K562 (cell line): ENCODE results near the gene SV2A. TPM values are rescaled to one million over a fixed set of nuclear protein-coding genes. Genes with fewer than 3 reads are reported as not detected.

Experiments
- ARNT ChIP-seq, 2 experiments: fragments of 450-650 bp; IDR thresholded peaks; 2 replicates each; pipeline ENCODE4 v1.6.1; 2016; ENCODE audit warnings: mild to moderate bottlenecking in 1 of 2
- BCLAF1 ChIP-seq, 2 experiments: fragments of 450-650 bp in 1 of 2; IDR thresholded peaks; 2 replicates each; pipeline ENCODE4 v1.6.1; 2011 to 2017; ENCODE audit warnings: low read depth in 2 of 2, antibody characterized with exemption in 1 of 2, borderline replicate concordance in 1 of 2, low read length in 1 of 2, mild to moderate bottlenecking in 1 of 2, mixed read lengths in 1 of 2; ENCODE audit not compliant: control insufficient read depth in 1 of 2
- GABPB2 ChIP-seq: fragments of 250-450 bp; sonication (Bioruptor Pico); conservative IDR thresholded peaks from 2 replicates; pipeline ENCODE4 v1.5.1; 2021; ENCODE audit warnings: mild to moderate bottlenecking
- HDGF ChIP-seq: fragments of 450-650 bp; IDR thresholded peaks from 2 replicates; pipeline ENCODE4 v1.6.1; 2016
- HMGXB4 ChIP-seq: sonication (generic); formaldehyde crosslinking; IDR thresholded peaks from 2 replicates; pipeline ENCODE4 v1.8.1; 2023; ENCODE audit warnings: mild to moderate bottlenecking, missing genetic modification reagents
- KDM5B ChIP-seq: fragments of 200-600 bp; sonication (generic); IDR thresholded peaks from 2 replicates; pipeline ENCODE4 v1.6.1; 2012; ENCODE audit warnings: low read depth, mild to moderate bottlenecking, moderate library complexity, low read length, control low read depth, inconsistent platforms; ENCODE audit not compliant: insufficient replicate concordance
- SNIP1 ChIP-seq: fragments of 450-650 bp; IDR thresholded peaks from 2 replicates; pipeline ENCODE4 v1.7.1; 2017; ENCODE audit warnings: low read depth, mild to moderate bottlenecking
- TCFL5 ChIP-seq: fragments of 250-450 bp; sonication (Bioruptor Pico); conservative IDR thresholded peaks from 2 replicates; pipeline ENCODE4 v1.6.1; 2021; ENCODE audit warnings: mild to moderate bottlenecking, moderate library complexity, matching md5 sums
- ZNF384 ChIP-seq: IDR thresholded peaks from 2 replicates; pipeline ENCODE4 v1.6.1; 2012; ENCODE audit warnings: low read depth, low read length, improper control_type of control experiment
- ZNF408 ChIP-seq: fragments of 250-450 bp; sonication (Bioruptor Pico); IDR thresholded peaks from 2 replicates; pipeline ENCODE4 v1.4.0; 2020; ENCODE audit warnings: low read depth, mild to moderate bottlenecking, moderate library complexity
- polyA plus RNA-seq, 8 experiments: library from polyadenylated mRNA; depleted of rRNA in 4 of 8; stranded (reverse) in 5 of 8; unstranded in 3 of 8; fragments of >200 nt; fragmentation: Nextera tagmentation in 2 of 8; fragmentation: Illumina TruSeq in 1 of 8; extraction: Ambion mirVana in 2 of 8; extraction: Trizol in 1 of 8; gene quantifications; 2 replicates each; pipeline versions ENCODE4 v1.2.1 to v1.2.3, GENCODE V29; 2011 to 2014; ENCODE audit warnings: inconsistent platforms in 1 of 8, missing spikeins in 1 of 8
- total RNA-seq, 7 experiments: library from RNA; depleted of rRNA in 6 of 7; stranded (reverse); fragments of >200 nt in 6 of 7; fragmentation: Illumina TruSeq in 2 of 7; extraction: Trizol in 2 of 7; gene quantifications; 2 replicates each; pipeline versions ENCODE4 v1.2.1 to v1.2.3, GENCODE V29; 2011 to 2021; ENCODE audit warnings: low replicate concordance in 1 of 7
- TF ChIP-seq, protein P1 (sequence below), 2 experiments: IDR thresholded peaks; 2 replicates each; pipeline ENCODE4 v1.6.1; 2012; ENCODE audit warnings: improper control_type of control experiment in 2 of 2, low read depth in 2 of 2, low read length in 2 of 2, borderline replicate concordance in 1 of 2
- TF ChIP-seq, protein P2 (sequence below): fragments of 450-650 bp; IDR thresholded peaks from 2 replicates; pipeline ENCODE4 v1.6.1; 2017; ENCODE audit warnings: antibody characterized with exemption, mild to moderate bottlenecking
- TF ChIP-seq, protein P3 (sequence below): fragments of 250-450 bp; sonication (Bioruptor Pico); IDR thresholded peaks from 2 replicates; pipeline ENCODE4 v1.5.0; 2021

Gene SV2A
- total and polyA plus RNA-seq, 9 of the 15 experiments (the other 6 are each of a cell fraction or from before 2014, with no cell fraction given) = 0.07 to 0.22 (median 0.11) TPM; not detected in 1

GRCh38 chr1:149888247-149888998, 29.2 kb downstream of the SV2A start (continued):
- TF ChIP-seq, protein P1, sequence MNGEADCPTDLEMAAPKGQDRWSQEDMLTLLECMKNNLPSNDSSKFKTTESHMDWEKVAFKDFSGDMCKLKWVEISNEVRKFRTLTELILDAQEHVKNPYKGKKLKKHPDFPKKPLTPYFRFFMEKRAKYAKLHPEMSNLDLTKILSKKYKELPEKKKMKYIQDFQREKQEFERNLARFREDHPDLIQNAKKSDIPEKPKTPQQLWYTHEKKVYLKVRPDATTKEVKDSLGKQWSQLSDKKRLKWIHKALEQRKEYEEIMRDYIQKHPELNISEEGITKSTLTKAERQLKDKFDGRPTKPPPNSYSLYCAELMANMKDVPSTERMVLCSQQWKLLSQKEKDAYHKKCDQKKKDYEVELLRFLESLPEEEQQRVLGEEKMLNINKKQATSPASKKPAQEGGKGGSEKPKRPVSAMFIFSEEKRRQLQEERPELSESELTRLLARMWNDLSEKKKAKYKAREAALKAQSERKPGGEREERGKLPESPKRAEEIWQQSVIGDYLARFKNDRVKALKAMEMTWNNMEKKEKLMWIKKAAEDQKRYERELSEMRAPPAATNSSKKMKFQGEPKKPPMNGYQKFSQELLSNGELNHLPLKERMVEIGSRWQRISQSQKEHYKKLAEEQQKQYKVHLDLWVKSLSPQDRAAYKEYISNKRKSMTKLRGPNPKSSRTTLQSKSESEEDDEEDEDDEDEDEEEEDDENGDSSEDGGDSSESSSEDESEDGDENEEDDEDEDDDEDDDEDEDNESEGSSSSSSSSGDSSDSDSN (IDR thresholded peaks at IDR 0.05; ENCODE audit: borderline replicate concordance in 1 of 2, low read depth in 2 of 2, low read length in 2 of 2) = no peak
- 0 out of 2 replicates have a peak, but pooled peaks have one; percentile 34 for TF ChIP-seq SNIP1
- TF ChIP-seq, protein P2, sequence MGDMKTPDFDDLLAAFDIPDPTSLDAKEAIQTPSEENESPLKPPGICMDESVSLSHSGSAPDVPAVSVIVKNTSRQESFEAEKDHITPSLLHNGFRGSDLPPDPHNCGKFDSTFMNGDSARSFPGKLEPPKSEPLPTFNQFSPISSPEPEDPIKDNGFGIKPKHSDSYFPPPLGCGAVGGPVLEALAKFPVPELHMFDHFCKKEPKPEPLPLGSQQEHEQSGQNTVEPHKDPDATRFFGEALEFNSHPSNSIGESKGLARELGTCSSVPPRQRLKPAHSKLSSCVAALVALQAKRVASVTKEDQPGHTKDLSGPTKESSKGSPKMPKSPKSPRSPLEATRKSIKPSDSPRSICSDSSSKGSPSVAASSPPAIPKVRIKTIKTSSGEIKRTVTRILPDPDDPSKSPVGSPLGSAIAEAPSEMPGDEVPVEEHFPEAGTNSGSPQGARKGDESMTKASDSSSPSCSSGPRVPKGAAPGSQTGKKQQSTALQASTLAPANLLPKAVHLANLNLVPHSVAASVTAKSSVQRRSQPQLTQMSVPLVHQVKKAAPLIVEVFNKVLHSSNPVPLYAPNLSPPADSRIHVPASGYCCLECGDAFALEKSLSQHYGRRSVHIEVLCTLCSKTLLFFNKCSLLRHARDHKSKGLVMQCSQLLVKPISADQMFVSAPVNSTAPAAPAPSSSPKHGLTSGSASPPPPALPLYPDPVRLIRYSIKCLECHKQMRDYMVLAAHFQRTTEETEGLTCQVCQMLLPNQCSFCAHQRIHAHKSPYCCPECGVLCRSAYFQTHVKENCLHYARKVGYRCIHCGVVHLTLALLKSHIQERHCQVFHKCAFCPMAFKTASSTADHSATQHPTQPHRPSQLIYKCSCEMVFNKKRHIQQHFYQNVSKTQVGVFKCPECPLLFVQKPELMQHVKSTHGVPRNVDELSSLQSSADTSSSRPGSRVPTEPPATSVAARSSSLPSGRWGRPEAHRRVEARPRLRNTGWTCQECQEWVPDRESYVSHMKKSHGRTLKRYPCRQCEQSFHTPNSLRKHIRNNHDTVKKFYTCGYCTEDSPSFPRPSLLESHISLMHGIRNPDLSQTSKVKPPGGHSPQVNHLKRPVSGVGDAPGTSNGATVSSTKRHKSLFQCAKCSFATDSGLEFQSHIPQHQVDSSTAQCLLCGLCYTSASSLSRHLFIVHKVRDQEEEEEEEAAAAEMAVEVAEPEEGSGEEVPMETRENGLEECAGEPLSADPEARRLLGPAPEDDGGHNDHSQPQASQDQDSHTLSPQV = no peak
- TF ChIP-seq HMGXB4 (CRISPR knock-in tag) = no peak
- TF ChIP-seq GABPB2 = no peak
- TF ChIP-seq, protein P3, sequence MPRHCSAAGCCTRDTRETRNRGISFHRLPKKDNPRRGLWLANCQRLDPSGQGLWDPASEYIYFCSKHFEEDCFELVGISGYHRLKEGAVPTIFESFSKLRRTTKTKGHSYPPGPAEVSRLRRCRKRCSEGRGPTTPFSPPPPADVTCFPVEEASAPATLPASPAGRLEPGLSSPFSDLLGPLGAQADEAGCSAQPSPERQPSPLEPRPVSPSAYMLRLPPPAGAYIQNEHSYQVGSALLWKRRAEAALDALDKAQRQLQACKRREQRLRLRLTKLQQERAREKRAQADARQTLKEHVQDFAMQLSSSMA (CRISPR knock-in tag) = no peak
- TF ChIP-seq ZNF408 (CRISPR knock-in tag) = no peak
- peak; percentile 83; the same call in 1 of the 2 replicates for TF ChIP-seq HDGF
- TF ChIP-seq ARNT (IDR thresholded peaks at IDR 0.05) = peak; percentile 21 to 40; a peak in 1 of 4 replicates
- TF ChIP-seq BCLAF1 (IDR thresholded peaks at IDR 0.05; ENCODE audit: borderline replicate concordance in 1 of 2, control insufficient read depth in 1 of 2, low read depth in 2 of 2, low read length in 1 of 2) = peak; percentile 12 to 79; a peak in 2 of 4 replicates
- TF ChIP-seq ZNF384 = peak; percentile 31; the same call in 1 of the 2 replicates
- TF ChIP-seq KDM5B = no peak
- peak; percentile 25; the same call in 1 of the 2 replicates for TF ChIP-seq TCFL5
